NK-92 treated with Interleukin-12 subunit alpha and Interleukin-12 subunit beta, amount 100 ng/mL, for 24 hours (cell line): ENCODE results near the gene PCDH15.

ENCODE experiments used
- DNase-seq: peaks from one replicate; lab custom pipeline; 2025; lab: John Stamatoyannopoulos, UW

Gene PCDH15

DNA sequence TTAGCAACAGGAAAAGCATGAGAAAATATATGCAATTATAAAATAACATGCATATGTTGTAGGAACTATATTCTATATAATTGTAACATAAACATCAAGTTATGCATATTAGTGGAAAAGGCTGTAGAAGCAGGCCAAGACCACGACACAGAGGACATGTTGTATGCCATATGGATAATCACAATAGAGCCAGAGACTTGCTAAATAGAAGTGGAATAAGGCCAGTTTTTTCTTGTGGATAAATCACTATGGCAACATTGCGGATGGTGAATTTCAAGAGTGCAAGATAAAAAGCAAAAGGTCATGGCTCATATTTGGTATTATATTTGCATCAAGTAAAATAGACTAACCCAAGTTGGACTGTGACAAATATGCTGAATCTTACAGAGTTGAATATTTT, 93.0 kb downstream of the PCDH15 start:
- no peak for DNase-seq

DNA sequence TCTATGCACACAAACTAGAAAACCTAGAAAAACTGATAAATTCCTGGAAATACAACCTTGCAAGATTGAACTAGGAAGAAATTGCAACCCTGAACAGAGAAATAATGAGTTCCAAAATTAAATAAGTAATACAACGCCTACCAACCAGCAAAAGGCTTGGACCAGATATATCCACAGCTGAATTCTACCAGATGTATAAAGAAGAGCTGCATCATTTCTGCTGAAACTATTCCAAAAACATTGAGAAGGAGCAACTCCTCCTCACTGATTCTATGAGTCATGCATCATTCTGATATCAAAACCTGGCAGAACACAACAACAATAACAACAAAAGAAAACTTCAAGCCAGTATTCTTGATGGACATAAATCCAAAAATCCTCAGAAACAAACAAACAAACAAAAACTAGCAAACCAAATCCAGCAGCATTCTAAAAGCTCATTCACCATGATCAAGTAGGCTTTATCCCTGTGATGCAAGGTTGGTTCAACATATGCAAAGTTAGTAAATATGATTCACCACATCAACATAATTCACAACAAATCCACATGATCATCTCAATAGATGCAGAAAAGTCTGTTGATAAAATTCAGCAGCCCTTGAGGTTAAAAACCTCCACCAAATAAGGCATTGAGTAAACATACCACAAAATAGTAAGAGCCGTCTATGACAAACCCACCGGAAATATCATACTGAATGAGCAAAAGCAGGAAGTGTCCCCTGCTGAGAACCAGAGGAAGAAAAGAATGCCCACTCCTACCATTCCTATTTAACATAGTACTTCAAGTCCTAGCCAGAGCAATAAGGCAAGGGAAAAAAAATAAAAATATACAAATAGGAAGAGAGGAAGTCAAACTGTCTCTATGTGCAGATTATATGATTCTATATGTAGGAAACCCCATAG, 98.2 kb downstream of the PCDH15 start:
- DNase-seq, result no peak

DNA sequence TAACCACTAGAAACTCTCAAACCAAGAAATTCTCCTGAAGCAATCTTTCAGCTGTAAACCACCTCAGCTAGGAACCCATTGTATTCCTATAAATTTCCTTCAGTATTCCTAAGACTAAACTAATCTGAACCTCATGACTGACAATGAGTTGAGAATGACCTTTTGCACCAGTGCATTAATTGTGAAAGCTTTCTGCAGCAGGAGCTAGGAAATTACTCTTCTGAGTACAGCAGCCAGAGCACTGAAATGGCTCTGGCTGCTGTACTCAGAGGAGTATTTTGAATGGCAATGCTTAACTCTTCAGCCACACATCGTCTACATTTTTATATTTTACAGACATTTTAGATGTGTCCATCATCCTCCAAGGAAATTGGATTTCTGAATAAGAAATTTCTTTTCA, 109.7 kb downstream of the PCDH15 start:
- no peak for DNase-seq

DNA sequence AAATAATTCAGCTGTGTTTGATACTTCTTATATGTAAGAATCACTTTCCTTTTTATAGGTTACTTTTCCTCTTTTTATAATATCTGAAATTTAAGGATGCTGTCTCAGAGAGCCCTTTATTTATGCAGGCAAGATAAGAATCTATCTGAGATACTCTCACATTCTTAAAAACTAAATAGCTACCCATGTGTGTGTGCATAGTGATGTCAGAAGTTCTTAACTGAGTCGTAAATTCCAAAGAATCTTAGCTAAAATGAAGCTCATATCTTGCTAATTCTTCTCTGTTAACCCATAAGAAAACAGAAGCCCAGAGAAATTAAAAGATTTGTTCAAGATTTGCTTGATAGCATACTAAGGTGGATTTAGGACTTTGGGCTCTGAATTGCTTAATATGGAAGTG, 118.5 kb downstream of the PCDH15 start:
- DNase-seq, result no peak

DNA sequence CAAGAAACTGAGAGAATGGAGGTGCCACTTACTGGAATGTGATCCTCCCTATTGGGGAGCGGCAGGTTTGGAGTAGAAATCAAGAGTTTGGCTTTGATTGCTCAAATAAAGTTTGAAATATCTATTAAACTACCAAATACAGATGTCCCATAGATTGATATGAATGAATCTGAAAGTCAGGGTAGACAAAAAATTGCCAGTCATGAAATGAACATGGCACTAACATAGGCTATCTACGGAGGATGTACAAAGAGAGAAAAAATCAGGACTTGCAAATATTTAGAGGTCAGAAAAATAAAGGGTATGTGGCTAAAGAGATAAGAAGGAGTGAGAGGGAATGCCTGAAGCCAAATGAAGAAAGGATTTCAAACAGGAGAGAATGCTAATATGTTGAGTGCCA, 119.9 kb downstream of the PCDH15 start:
- DNase-seq, result no peak

DNA sequence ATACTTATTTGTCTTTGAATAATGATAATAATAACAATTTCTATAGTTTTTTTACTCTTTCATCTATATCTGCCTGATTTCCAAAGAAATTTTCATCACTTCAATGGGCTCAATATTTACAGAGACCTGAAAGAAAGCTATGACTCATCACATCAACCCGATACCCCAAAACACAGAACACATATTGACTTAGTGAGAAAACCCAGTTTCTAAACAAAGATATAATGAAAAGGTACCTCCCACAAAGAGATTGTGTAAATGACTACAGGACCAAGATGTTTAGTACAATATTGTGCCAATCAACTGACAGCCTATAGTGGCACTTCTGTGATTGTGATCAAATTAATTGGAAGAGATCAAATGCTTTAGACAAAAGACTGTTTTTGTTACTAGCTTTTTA, 133.9 kb downstream of the PCDH15 start:
- no peak for DNase-seq

DNA sequence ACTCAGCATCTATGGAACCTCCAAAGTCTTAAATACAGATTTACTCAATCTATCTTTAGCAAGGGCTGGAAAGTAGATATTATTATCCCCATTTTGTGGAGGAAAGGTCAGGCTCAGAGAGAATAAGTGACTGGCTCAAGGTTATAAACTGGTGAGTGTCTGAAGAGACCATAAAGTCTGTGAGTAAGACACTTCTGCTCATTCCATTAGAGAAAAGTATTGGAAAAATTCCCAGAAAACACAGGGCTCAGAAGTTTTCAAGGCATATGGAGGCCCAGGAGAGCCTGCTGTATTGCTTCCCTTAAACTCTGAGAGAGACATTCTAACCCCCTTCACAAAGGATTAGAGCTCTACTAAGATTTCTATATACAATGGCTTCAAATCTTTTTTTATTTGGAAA, 134.8 kb downstream of the PCDH15 start:
- no peak for DNase-seq

DNA sequence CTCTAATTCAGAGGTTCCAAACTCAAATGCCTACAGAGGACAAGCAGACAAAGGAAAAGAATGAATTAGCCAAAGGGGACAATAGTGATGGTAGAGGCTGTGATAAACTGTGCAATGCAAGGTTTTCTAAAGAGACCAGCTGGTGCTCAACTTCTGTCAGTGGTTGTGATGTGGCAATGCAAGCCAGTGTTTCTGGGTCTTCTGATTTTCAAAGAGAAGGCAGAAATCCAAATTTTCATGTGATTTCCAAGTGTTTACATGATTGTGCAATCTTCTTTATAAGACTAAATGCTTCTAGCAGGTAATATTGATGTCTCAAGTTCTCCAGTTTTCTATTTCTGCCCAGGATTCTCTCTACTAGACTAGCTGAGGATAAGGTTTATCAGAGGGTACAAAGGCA, 135.9 kb downstream of the PCDH15 start:
- DNase-seq, result no peak

DNA sequence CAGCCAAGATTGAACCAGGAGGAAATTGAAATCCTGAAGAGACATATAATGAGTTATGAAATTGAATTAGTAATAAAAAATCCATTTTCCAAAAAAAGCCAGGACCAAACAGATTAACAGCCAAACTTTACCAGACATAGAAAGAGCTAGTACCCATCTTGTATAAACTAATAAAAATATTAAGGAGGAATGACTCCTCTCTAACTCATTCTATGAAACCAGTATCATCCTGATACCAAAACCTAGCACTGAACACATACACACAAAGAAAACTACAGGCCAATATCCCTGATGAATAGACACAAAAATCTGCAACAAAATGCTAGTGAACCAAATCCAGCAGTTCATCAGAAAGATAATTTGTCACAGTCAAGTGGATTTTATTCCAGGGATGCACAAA, 140.6 kb downstream of the PCDH15 start:
- DNase-seq, result no peak

DNA sequence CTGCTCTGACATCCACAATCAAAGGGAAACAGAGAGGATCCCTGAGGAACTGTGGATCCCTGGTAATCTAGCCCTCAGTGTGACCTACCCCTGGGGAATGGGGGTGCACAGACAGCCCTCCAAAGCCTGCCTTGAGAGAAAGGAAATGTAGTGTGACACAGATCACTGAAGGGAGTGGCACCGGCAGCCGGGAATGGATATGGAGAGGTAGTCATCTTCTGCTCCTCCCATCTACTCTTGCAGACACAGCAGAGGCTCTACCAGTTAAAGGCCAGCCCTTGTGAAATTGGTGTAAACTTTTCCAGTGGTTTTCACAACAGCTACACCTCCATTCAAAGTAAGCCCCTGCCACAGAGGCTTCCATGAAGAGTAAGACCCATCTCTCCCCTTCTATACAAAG, 144.4 kb downstream of the PCDH15 start:
- DNase-seq, result no peak

DNA sequence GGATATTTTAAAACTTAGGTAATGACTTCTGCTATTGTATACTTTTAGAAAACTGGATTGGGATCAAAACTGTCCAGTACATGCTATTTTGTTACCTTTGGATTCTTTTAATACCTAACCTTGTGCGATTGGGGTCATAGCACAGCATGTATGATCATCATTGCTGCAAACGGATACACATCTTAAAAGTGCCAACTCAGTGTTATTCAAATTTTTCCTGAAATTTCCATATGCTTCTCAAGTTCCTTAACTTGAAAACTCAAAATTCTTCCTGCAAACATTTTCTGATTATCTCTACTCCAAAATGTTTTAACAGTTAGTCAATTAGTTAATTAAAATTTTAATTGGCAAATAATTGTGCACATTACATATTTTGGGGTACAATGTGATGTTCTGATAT, 147.5 kb downstream of the PCDH15 start:
- no peak for DNase-seq

DNA sequence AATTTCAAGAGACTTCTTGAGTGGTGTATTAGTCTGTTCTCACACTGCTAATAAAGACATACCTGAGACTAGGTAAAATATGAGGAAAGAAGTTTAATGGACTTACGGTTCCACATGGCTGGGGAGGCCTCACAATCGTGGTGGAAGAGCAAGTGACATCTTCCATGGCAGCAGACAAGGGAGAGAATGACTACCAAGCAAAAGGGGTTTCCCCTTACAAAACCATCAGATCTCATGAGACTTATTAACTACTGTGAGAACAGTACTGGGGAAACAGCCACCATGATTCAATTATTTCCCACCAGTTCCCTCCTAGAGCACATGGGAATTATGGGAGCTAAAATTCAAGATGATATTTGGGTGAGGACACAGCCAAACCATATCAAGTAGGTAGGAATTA, 150.5 kb downstream of the PCDH15 start:
- DNase-seq, result no peak

DNA sequence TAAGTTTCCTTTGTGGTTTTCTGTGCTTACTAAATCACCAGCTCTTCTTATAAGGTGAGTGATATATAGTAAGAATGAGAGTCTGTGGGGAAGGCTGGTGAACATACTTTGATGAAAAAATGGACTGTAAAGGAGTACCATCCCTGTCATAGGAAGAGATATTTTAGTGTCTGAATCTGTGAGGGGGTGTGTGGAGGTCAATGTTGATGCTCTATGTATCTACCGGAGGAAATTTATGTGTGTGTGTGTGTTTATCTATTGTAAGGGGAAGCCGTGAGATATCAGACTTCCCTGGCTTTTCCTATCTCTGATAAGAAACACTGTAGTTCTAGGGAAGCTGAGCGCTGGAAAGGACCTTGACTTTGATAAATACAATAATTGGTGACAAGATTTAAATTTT, 179.0 kb downstream of the PCDH15 start:
- no peak for DNase-seq

DNA sequence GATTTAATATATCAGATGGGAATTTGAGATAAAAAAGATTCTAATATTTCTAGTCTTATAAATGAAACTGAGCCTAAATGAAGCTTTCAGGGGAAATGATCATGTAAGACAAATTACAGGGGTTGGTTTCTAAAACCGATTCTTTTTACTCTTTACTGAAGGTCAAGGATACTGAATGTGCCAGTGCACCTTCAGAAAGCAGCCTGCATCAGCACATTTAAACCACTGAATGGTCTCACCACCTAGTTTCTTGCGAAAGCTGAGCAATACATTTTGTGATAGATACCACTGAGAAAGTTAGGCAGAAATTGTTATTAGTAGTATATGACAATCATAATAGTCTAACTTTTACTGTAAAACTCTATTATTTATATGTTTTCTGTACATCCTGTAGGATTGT, 180.7 kb downstream of the PCDH15 start:
- no peak for DNase-seq

DNA sequence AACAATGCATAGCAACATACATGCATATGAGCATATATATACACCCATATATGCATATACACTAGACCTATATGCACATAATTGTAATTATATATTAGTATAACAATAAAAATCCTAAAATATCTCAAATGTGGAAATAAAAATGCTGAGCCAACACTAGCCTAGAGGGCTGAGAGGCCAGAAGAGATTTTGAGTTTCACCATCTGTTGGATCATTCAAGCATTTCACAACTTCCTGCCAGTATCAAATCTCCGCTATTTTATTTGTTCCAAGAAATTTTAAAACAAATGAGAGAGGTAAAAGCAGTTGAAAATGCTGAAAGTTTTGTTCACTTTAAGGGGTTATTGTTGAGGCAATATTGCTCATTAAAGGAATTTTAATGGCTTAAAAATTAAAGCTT, 187.0 kb downstream of the PCDH15 start:
- DNase-seq, result no peak

DNA sequence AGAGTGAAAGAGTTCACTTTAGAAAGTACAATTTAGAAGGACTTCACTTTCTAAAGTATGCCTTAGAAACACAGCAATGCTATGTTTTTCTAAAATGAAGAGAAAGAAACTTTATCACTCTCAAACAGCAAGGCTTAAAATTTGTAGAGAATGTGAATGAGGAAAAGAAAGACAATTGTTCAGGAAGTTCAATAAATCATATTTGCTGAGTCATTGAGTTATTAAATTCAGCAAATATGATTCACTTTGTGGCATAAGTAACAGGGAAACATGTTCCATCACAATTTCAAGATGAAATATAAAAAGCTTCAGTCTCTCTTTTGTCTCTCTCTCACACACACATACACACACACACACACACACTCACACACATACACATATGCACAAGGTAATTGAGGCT, 187.9 kb downstream of the PCDH15 start:
- no peak for DNase-seq

DNA sequence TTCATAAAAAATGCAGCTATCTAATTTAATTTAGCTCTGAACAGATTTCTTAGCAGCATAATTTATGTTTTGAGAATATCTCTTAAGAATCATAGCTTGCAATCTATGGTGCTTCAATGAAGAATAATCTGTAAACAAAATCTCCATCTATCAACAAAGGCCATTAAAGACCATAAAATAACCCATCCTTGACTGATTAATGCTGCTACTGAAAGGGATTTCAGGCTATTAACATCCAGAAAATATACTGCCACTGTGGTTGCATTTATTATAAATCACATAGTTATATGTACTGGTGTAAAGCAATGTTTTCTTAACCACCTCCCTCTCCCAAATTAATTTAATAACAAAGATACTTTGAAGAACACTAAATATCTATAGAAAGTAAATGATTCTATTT, 191.6 kb downstream of the PCDH15 start:
- no peak for DNase-seq

DNA sequence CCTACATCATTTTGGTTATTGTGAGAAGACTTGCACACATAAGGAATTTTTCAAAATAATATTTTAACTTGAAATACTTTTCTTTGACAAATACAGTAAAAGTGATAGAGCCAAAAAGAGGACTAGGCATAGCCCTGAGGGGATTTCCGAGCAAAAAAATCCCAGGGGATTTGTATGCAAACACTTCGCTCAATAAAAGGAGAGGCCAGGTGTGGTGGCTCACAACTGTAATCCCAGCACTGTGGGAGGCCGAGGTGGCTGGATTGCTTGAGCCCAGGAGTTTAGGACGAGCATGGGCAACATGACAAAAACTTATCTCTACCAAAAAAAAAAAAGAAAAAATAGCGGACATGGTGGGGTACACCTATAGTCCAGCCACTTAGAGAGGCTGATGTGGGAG, 193.0 kb downstream of the PCDH15 start:
- DNase-seq, result no peak

DNA sequence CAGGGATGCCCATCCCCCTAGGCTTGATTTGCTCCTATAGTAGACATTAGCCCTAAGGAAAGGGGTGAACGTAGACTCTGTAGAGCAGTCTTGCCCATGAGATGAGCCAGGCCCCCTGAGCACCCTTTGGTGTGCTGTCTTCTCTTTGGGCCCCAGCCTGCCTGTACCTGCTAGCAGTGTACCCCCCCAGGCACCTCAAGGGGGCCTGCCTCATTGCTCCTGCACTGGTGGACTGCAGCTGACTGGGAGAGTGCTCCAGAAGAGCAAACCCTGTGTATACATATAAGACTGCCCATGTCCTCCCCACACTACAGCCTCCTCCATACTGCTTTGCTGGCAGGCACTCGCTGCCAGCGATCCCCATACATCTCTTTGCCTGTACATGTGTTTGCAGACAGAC, 206.7 kb downstream of the PCDH15 start:
- DNase-seq, result no peak

DNA sequence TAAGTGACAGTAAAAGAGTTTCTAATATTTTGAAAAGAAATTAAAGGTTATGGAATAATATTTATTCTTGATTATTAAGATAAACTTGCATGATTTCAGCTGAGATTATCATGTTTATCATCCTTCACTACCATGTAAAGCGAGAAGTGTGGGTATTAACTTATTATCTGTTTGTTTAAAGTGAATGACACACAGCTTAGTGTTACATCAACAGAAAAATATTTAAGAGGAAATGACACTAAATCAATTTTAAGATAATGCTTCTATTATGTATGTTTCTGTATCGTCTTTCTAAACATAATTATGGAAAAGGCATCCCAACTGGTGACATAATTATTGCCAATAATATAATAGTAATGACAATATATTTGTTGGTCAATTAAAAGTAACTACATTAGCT, 213.1 kb downstream of the PCDH15 start:
- DNase-seq, result no peak

DNA sequence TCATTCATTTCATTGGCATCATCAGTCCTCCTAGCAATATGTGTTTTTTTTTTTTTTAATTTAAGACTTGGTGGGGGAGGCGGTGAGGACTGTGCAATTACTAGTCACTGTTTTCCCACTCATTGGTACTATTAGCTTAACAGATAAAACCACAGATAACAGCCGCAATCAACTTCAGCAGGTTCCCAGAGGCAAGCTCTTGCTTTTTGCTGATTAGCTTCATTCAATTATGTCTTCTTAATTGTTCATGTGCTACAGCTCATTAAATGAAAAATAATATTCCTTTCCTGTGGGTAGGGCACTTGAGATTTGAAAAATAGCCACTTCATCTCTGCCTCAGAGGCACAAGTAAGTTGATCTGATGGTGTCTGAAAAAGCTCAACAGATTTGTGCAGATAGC, 215.5 kb downstream of the PCDH15 start:
- no peak for DNase-seq

DNA sequence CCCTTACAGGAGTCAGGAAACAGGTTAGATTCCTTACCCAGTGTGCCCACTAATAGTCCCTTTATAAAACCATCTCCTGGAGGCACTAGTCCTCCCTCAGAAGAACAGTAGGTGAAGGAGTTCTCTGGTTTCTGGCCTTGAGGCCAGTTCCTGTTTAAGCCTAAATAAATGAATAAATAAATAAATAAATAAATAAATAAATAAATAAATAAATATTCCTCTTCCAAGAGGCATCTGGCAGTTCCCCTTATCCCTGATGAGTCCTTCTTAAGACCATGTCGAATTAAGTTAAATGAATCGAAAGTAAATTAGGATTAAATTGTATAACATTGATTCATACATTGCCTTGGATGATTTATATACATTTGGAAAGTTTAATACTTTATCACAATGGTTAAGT, 223.3 kb downstream of the PCDH15 start:
- DNase-seq, result no peak

DNA sequence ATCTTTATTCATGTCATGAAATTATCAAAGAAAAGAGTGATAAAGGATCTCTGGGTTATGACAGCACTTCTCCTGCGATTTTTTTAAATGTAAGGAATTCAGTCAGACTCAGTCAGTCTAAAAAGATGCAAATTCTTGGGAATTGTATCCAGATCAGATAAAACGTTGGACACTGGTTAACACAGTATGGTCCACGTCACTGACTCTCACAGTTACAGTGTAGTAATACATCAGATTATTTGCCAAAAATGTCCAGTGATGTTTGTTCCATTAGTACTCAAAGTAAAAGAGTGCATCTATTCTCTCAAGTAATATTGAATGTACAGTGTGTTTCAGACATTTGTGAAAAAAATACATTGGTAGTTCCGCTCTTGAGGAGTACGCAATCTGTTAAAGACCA, 224.5 kb downstream of the PCDH15 start:
- no peak for DNase-seq

DNA sequence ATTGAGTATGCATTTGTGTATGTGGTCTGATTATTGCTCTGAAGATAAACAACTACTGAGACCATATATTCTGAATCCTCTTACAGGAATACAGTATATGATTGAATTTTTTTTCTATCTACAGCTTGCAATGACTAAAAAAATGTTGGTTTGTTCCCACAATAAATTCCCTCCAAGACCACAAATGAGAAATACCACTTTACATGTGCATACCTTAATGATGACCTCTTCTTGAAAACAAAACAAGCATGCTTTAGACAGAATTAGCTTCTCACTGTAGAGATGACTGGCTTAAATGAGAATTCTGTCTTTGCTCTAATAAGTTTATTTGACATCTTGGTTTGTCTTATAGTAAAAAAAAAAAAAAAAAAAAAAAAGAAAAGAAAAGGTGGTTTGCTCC, 241.5 kb downstream of the PCDH15 start:
- DNase-seq, result no peak
